OCI-M2 (cell line): Measurements from ENCODE around the gene SKA2.
"Not testable (repeated sequence)": the region's sequence is repeated elsewhere in the genome, so short reads cannot be mapped to it uniquely, and the experiment has no call there.

ENCODE experiments used
- DNase-seq: peaks from one replicate; lab custom pipeline; 2025; ENCODE audit not compliant: unreplicated experiment; lab: John Stamatoyannopoulos, UW

SKA2 gene

DNA sequence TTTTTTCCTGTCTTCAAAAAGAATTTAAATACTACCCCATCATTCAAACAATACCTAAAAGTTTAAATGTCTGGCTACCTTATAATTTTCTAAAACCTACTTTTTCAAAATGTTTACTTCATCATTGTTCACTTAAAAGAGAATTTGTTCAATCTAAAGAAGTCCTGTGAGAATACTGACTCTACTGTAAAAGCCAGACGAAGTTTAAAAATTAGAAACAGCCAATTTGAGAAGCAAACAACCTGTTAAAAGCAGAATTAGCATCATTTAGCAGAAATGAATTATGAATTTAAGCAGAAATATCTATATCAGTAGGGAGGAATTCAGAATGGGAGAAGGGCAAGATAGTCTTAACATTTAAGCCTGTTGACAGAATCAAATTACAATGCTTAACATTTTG, 2.1 kb downstream of the SKA2 start:
- DNase-seq: no peak

DNA sequence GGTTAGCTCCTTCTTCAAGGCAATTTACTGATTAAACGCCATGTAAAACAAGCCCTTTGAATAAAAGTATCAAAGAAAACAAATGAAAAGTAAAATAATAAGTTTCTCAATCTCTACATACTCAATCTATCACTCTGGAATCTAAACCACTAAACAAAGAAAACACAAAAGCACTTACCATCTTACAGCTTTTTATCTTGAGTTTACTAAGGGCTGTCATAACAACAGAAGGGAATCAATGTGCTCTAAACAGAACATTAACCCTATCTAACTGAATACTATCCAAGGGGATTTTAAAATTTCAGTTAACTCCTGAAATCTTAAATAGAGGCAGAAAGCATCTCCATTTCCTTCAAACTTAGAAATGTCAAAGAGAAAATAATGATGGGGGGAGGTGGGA, 3.4 kb downstream of the SKA2 start:
- DNase-seq: no peak

DNA sequence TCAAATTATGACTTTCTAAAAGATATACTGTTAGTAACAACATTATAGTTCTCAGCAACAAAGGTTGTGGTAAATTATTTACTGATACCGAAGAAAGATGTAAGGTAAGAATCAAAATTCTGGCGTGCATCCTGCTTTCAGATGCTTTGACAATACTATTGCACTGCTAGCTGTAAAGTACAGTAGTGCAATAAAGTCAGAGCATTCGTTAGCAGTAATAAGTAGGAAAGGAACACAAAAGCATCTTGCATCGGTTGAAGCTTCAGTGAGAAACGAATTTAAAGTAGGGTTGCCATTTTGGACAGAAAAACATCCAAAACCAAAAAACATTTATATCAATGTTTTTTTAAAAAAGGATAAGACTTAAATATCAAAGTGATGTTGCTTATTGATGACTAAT, 4.0 kb downstream of the SKA2 start:
- no peak for DNase-seq

DNA sequence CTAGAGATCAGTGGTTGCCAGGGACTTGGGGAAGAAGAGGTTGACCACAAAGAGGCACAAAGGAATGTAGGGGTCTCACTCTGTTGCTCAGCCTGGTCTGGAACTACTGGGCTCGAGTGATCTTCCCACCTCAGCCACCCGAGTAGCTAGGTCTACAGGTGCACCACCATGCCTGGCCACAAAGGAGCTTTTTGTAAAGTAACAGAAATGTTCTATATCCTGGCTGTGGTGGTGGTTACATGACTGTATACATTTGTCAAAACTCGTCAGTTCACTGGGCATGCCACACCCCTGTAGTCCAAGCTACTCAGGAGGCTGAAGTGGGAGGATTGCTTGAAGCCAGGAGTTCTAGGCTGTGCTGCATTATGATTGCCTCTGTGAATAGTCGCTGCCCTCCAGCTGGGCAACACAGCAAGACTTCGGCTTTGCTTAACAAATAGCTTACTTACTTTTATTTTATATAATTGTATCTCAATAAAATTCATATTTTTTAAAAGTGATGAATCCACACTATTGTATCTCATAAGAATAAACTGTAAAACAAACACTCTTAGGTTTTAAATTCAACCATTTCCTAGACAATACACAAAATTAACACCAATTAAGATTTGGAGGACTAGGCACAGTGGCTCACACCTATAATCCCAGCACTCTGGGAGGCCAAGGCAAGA, 5.0 kb downstream of the SKA2 start:
- DNase-seq: no peak

DNA sequence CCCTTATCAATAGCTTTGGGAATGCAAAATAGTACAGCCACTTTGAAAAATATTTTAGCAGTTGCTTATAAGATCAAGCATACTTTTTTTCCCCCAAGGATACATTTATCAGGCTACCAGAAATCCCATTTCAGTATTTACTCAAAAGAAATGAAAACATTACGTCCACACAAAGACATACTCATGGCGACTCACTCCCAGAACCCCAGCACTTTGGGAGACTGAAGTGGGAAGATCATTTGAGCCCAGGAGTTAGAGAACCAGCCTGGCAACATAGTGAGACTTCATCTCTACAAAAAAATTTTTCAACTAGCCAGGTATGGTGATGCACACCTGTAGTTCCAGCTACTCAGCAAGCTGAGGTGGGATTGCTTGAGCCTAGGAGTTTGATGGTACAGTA, 5.9 kb downstream of the SKA2 start:
- no peak for DNase-seq

DNA sequence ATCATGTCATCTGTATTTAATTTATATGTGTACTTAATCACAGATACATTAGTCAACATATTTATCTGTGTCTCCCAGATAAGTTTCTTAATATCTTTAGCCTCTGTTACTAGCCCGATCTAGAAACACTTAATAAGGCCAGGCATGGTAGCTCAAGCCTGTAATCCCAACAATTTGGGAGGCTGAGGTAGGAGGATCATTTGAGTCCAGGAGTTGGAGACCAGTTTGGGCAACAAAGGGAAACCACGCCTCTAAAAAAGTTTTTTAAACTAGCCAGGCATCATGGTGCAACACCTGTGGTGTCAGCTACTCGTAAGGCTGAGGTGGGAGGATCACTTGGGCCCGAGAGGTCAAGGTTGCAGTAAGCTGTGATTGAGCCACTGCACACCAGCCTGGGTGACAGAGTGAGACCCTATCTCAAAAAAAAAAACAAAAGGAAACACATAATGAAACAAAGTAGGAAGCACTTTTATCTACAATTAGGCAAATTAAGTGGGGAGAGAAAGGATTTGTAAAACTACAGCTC, 9.4 kb downstream of the SKA2 start:
- DNase-seq: no peak

DNA sequence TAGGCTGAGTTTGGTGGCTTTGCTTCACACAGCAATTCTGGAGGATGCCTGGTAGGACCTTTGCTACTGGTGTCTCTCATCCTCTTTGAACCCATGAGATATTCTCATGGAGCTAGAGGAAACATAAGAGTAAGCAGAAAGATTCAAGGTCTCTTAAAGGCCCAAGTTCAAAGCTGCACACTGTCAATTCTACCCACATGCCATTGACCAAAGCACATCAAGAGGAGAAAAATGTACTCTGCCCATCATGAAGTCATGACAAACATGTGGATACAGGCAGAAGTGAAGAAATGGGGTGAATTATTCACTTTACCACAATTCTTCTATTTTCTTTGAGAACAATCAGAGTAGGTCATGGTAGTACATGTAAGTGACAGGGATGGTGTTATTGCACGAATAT, 13.1 kb downstream of the SKA2 start:
- no peak for DNase-seq

DNA sequence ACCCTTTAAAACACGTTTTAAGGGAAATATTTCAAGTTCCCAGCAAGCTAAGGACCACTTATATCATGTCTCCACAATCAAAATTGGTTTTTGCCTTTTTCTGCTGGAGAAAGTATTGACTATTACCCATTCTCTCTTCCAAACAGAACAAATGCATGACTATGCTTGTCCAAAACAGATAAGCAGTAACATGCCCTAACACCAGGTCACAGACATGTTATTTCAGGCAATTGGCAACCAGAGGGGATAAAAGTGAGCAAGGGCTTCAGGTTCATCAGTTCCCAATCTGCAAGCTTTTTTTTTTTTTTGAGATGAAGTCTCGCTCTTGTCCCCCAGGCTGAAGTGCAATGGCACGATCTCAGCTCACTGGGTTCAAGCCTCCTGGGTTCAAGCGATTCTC, 15.0 kb downstream of the SKA2 start:
- DNase-seq: no peak

DNA sequence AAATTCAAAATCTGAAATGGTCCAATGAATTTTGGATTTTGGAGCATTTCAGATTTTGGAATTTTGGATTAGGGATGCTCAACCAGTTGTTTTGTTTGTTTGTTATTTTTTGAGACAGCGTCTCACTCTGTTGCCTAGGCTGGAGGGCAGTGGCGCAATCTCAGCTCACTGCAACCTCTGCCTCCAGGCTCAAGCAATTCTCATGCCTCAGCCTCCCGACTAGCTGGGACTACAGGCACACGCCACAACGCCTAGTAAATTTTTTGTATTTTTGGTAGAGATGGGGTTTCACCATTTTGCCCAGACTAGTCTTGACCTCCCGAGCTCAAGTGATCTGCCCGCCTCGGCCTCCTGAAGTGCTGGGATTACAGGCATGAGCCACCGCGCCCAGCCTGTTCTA, 16.6 kb downstream of the SKA2 start:
- not testable (repeated sequence) for DNase-seq

DNA sequence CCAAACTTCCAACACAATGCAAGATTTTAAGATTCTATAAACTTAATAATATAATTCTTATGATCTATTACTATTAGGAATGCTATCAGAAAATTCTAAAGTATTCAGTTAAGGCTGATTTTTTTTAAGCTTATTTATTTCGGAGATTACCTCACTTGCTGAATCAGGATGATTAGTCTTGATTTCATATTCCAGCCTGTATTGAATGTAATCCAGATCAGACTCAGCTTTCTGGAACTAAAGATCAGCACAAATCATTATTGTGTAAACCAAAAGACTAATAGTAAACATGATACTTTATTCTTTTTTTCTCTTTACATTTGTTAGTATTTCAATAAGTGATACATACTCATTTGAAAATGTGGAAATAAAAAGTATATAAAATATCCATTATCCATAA, 23.9 kb downstream of the SKA2 start:
- DNase-seq: no peak

DNA sequence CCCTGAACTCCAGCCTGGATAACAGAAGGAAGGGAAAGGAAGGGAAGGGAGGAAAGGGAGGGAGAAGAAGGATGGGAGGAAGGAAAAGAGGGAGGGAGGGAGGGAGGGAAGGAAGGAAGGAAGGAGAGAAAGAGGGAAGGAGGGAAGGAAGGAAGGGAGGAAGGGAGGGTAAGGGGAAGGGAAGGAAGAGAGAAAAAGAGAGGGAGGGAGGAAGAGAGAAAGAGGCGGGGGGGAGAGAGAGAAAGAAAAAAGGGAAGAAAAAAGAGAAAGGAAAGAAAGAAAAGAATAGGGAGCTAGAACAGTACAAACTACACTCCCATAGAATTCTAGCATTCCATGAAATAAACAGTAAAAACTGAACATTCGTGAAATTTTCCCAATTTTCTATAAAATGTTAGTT, 25.2 kb downstream of the SKA2 start:
- no peak for DNase-seq

DNA sequence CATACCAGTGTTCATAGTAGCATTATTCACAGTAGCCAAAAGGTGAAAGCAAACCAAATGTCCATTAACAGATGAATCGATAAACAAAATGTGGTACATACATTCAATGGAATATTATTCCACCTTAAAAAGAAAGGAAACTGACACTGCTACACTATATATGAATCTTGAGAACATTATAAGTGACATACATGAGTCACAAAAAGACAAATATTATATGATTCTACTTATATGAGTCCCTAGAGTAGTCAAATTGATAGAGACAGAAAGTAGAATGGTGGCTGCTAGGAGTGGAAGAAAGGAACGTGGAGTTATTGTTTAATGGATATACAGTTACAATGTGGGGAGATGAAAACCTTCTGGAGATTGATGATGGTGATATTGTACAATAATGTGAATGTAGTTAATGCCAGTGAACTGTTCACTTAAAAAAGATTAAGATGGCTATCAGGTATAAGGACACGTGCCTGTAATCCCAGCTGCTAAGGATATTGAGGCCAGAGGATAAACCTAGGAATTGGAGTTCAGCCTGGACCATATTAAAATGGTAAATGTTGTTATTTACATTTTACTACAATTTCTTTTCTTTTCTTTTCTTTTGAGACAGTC, 28.1 kb downstream of the SKA2 start:
- no peak for DNase-seq

DNA sequence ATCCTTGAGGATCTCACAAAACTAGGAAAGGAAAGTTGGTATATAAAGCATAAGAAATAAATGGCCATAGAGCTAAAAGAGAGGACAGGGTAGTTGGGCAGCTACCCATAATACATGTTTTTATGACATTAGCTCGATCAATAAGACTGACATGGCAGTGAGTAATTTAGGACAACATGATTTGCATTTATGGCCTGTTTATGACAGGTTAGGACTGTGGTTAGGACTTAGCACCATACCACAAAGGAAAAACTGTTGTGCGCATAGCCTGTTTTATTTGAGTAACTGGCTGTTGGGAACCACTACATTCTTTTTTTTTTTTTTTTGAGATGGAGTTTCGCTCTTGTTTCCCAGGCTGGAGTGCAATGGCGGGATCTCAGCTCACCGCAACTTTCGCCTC, 30.3 kb downstream of the SKA2 start:
- no peak for DNase-seq

DNA sequence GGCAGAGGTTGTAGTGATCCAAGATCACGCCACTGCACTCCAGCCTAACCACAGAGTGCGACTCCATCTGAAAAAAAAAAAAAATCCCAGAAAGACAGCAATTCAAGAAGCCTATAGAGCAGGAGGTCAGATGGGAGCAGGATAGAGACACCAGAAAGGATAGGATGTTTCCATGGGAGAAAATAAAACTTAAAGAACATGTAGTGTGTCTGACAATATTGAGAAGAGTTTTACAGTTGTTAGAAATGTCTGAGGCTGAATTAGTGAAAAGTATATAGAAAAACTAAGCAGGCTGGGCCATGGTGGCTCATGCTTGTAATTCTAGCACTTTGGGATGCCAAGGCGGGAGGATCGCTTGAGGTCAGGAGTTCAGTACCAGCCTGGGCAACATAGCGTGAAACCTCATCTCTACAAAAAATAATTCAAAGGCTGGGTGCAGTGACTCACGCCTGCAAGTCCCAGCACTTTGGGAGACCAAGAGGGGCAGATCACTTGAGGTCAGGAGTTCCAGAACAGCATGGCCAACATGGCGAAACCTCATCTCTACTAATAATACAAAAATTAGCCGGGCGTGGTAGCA, 33.0 kb downstream of the SKA2 start:
- DNase-seq: no peak

DNA sequence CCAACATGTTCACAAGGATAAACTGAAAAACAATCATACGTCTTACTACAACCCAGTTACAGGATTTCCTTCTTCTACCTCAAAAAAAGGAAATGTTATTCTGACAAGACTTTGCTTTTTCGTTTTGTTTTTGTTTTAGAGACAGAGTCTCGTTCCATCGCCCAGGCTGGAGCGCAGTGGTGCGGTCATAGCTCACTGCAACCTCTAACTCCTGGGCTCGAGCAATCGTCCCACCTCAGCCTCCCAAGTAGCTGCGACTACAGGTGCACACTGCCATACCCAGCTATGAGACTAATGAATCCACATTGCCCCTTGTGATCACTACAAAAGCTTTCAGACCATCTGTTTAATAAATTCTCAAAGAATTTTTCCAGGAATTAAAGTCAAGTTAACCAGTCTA, 39.5 kb downstream of the SKA2 start:
- no peak for DNase-seq

DNA sequence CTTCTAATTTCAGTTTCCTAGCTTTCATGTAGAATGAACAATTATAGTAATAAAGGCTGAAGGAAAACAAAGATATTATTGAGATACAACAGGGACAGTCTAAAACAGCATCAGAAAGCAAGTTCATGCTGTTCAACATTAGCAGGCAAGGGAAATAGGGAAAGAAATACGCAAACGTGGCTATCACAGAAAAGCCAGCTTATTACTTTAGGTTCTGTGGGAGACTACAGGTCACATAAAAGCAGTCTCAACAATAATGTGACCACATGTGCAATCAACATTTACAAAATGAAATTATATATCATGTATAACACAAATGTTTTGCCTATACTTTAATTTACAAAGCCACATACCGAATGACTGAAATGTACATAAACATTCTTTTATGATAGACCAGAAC, 43.4 kb downstream of the SKA2 start:
- DNase-seq: no peak

DNA sequence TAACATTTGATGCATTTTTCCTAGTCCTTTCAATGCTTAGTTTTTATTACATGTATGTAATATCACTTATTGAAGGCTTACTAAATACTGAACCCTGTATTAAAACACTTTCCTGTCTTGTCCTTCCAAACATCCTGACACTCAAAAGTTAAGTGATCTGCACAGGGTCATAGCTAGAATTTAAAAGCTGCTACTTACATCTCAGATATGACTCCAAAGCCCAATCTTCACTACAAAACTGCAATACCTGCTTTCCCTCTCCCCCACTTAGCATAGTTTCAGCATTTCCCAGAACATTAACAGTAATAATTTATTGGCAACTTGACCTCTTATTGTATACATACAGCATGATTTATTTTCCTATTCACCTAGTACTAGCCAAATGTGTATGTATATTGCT, 44.0 kb downstream of the SKA2 start:
- DNase-seq: no peak

DNA sequence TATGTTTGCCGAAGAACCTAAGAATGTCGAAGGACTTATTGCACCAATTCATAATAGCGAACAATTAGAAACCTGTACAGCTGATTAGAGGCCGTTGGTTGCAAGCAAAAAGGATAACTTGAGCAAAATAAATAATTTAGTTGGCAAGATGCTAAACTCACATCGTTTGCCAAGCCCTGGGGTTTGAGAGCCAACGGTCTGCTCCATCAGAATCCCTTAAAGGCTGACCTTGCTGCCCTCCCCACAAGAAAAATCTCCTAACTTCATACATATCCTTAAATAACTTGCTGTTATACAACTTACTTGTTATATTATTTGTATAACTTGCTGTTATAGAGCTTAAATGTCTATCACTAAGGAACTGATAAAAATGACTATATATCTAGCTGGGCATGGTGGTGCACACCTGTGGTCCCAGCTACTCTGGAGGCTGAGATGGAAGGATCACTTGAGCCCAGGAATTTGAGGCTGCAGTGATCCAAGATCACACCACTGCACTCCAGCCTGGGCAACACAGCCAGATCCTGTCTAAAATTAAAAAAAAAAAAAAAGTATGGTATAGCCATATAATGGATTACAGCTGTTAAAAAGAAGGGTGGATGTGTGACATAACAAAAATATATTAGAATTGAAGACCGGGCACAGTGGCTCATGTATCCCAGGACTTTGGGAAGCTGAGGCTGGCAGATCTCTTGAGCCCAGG, 46.4 kb downstream of the SKA2 start:
- no peak for DNase-seq

DNA sequence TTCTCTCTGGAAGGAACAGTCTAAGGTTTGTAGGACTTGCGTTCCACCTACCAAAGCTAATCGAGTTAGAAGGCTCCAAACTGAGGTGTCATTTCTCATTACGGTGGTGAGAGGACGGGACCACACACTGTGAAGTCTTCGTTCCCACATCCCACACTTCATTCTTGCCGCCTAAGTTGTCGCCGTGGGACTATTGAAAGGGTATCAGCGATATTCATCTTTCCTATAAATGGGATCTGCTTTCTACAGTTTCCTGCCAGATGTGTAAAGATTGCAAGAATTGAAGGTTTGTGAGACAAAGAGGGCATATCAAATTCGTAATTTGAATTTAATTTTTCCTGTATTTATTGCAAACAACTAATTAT, 47.7 kb downstream of the SKA2 start:
- DNase-seq: no peak

DNA sequence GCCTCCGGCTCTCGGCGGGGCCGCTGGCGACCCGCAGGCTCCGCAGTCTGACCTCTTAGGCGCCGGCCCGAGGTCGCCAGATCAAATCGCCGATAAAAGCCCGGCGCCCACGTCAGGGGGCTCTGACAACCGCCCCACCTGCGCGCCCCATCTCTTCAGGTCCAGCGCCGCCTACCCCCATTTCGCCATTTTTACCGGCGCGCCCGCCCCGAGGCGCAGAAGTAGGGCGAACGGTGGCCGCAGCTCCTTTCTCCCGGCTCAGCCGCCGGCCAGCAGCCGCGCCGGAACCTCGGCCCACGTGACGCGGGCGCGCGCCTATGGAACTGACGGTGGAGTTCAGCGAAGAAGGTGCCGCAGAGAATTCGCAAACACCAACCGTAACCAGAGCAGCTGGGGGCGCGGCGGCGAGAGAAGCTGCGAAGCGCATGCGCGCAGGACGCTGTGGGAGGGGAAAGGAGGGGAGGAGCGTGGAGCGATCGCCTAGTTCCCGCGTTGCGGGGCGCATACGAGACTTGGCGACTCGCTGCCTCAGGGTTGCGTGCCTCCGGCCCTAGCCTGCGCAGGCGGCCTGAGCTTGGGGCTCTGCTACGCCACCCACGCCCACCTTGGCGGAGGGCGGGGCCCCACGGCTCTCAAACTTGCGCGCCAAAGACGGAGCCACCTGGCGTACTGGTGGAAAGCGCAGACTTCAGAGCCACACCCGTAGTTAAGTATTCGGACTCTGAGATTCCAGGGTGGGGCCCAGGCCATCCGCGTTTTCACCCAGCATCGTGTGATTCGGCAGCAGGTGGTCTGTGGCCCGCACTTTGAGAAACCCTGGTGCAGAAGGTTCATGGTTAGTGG, 48.3 kb downstream of the SKA2 start, which contains the start of gene TRIM37:
TRIM37 (minus strand) TSS at position 418 of the 843 bp plus-strand sequence. CDS start 419 bp downstream, outside the sequence.
- DNase-seq: peak; percentile 82

DNA sequence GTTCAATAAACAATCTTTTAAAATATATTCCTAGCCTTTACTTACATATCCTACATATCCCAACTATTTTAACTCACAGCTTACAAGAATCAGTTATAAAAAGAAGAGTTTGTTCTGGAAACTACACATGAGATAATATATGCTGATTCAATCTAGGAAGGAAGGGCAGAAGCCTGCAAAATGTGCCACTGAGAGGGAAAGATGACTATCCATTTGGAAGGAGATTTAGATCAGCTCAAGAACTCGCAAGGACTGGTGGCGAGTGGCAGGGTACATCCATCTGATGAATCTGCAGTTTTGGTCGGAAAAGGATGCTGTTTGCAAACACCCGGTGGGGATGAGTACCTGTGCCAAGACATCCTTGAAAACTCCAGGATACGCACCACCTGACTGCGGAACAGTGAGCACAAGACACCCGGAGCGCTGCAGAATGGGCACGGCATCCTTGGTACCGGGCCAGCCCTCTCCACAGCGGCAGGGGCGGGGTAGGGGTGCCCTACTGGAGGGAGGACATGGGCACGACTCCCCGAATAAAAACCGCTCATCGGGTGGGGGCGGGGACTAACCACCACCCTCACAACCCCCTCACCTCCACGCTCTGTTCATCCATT, 49.0 kb downstream of the SKA2 start:
- no peak for DNase-seq
